IPS-NIHi11 (cell line): ENCODE results near the gene TRPM4.
A peak's percentile ranks its signal among the peaks of the same experiment; 100 is the strongest.
"Not testable (repeated sequence)": the region's sequence is repeated elsewhere in the genome, so short reads cannot be mapped to it uniquely, and the experiment has no call there.

Source experiments
- DNase-seq: peaks from one replicate; pipeline ENCODE4 v3.0.0; 2012; ENCODE audit warnings: mixed read lengths, low spot score

TRPM4 gene

DNA sequence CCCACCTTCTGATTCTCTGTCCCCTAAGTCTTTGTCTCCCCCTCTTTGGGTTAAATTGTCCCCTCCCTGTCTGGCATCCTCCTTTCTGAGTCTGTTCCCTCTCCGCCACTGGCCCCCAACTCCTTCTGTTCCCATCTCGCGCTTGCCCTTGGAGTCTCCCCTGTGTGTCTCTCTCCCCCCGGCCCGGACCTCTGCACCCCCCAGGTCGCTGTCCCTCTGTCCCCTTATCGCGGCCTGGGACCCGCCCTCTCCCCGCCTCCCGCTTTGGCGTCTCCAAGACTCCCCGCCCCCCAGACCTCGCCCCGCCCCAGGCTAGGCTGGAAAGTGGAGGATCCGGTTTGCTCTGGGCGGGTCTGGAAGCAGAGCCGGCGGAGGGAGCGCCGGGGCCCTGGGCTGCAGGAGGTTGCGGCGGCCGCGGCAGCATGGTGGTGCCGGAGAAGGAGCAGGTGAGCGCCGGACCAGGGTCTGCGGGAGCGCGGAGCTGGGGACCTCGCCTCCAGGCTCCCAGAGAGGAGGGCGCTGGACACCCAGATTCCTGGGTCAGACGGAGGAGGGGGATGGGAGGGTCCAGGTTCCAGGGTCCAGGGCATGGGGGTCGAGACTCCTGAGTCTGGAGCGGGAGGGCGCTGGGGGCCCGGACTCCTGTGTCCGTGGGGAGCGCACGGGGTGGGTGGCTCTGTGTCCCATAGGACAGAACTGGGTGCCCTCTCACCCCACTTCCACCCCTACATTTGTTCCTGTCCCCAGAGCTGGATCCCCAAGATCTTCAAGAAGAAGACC, at the start of gene TRPM4:
TRPM4 (plus strand) TSS at position 348 of the 780 bp plus-strand sequence; CDS start at position 423, 75 bp downstream.
- peak; percentile 93 for DNase-seq

DNA sequence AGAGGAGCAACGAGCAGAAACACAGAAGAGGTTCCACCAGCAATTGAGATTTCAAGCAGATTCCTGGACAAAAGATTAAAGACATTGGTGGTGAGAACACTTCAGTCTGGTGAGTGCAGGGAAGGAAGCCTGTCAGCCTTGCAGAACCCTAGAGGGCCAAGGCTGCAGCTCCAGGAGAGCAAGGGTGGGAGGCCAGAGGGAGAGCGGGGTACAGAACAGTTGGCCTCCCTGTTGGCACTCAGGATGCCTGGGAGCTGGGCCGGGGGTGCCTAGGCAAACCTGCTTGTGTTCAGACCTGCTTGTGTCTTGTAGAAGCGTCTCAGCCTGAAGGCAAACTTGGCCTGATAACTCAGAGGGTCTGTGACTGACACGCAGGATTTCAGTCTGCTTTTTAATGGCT, 48.5 kb upstream of the TRPM4 start:
- no peak for DNase-seq

DNA sequence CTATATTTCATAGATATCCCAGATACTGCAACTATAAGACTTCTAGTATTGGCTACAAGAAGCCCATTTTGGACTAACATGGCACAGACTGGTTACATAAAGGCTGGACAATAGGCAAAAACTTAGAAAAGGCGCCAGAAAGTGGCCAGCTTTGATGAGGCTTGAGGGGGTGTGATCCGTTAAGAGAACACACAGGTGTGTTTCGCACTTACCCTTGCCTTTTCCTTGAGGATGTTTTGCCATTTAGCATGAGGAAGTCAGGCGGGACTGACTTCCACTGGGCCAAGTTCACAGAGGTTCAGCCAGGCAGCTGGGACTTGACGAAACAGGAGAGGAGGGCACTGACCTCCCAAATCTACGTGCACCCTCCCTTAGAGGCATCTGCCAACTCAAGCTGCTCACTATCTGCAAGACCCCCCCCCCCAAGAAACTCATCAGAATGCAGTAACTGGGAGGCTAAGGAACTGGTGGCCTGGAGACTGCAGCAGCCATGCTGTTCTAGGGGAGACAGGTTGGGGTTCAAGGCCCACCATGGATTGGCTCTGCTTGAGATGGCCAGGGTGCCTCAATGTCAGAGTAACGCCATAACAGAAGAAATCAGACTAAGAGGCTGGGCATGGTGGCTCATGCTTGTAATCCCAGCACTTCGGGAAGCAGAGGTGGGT, 47.9 kb upstream of the TRPM4 start:
- no peak for DNase-seq

DNA sequence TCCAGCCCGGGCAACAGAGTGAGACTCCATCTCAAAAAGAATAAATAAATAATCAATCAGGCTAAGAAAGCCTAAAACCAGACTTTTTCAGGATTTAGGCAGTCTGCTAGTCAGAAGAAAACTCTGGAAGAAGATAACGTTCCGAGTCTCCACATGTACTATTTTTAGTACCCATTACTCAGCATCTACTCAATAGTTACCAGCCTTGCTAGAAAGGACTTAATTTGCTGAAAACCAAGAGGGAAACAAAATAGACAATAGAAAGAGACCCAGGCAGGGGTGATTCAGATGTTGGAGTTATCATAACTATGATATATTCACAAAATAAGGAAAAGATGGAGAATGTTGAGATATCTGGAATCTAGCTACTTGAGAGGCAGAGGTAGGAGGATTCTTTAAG, 47.0 kb upstream of the TRPM4 start:
- DNase-seq = no peak

DNA sequence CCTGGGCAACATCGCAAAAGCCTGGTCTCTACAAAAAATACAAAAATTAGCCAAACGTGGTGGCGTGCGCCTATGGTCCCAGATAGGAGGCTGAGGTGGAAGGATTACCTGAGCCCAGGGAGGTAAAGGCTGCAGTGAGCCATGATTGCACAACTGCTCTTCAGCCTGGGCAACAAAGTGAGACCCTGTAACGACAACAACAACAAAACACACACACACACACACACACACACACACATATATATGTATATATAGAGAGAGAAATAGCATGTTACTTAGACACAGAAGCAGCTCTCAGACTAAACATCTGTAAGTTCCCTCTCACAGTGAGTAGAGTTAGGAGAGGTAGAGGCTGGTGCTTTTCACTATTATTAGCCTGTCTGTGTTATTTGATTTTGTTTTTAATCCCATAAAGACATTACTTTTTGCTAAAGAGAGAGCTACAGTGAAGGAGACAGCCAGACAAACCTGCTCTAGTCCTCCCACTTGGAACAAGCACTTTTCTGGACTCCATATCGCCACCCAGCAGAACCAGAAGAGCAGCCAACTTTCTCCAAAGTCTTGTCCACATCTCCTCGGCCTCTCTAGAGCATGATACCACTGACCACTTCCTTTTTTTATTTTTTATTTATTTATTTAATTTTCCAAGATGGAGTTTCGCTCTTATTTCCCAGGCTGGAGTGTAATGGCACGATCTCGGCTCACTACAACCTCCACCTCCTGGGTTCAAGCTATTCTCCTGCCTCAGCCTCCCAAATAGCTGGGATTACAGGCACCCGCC, 46.2 kb upstream of the TRPM4 start:
- no peak for DNase-seq

DNA sequence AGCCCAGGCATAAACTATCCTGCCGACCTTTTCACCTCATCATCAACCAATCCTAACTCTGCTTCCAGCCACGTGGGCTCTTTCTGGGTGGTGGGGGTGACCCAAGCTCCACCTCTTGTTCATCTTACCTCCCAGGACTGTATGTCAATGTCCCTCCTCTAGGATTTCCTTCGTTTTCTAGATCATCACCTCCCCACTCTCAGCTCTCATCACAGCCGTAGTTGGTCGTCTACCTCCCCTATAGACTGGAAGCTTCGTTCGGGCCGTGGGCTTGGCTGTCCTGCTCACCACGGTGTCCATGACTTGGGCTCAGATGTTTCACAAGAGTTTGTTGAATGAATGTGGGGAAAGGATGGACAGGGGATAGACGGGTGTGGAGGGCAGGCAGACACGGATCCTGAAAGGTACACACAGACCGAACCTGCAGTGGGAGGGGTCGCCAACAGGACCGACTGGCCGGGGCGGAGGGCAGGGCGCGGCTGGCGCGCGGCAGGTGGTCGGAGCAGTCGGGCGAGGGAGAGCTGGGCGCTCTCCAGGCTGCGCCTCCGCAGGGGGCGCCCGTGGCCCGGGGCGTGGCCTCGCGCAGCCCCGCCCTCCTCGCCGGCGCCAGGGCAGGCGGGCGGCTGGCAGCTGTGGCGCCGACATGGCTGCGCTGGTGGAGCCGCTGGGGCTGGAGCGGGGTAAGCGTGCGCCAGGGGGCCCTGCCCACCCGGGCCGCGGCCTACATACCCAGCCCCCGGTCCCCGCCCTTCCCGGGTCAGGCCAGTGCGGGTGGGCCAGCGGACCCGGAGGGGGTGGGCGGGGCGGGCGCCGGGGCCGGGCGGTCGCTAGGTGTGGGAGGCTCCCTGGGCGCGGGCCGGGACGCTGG, 43.6 kb upstream of the TRPM4 start, which contains the start of gene LIN7B:
LIN7B (plus strand) TSS at position 609 of the 868 bp plus-strand sequence; CDS start at position 644, 35 bp downstream.
- DNase-seq = peak; percentile 90

DNA sequence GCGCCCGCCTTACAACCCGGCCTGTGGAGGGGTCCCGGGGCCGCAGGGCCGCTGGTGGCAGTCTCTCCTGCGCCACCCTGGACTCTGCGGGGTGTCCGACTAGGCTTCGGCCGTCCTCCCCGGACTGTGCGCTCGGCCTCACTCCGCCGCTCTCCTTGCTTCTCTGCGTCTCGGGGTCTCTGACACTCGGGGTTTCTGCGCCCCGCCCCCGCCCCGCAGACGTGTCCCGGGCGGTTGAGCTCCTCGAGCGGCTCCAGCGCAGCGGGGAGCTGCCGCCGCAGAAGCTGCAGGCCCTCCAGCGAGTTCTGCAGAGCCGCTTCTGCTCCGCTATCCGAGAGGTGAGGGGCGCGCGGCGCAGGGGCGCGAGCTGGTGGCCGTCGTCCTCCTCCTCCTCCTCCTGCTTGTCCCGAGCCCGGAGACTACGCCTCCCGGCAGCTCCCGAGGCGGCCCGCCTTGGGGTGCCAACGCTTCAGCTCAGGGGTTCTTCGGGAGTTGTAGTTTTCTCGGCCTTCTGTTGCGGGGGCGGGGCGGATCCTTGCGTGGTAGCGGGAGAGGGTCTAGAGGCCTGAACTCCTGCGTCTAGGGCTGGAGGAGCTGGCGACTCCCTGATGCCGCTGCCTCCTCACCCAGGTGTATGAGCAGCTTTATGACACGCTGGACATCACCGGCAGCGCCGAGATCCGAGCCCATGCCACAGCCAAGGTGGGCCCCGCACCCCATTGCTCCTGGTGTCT, 42.8 kb upstream of the TRPM4 start:
- peak; percentile 60 for DNase-seq

DNA sequence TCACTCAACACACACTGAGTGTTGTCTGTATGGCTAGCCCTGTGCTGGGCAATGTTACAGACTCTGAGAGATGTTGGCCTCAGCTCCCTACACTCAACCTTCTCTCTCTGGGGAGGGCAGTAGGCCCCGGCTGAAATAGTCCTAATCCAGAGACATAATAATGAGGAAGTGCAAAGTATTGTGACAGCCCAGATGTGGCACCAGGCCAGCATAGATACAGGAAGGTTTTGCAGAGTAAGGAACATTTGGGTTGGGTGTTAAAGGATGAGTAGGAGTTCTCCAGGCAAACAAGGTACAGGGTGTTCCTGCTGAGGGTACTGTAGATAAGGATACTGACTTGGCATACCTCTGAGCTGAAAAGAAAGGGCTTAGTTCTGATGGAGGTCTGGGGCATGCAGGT, 41.0 kb upstream of the TRPM4 start:
- no peak for DNase-seq

DNA sequence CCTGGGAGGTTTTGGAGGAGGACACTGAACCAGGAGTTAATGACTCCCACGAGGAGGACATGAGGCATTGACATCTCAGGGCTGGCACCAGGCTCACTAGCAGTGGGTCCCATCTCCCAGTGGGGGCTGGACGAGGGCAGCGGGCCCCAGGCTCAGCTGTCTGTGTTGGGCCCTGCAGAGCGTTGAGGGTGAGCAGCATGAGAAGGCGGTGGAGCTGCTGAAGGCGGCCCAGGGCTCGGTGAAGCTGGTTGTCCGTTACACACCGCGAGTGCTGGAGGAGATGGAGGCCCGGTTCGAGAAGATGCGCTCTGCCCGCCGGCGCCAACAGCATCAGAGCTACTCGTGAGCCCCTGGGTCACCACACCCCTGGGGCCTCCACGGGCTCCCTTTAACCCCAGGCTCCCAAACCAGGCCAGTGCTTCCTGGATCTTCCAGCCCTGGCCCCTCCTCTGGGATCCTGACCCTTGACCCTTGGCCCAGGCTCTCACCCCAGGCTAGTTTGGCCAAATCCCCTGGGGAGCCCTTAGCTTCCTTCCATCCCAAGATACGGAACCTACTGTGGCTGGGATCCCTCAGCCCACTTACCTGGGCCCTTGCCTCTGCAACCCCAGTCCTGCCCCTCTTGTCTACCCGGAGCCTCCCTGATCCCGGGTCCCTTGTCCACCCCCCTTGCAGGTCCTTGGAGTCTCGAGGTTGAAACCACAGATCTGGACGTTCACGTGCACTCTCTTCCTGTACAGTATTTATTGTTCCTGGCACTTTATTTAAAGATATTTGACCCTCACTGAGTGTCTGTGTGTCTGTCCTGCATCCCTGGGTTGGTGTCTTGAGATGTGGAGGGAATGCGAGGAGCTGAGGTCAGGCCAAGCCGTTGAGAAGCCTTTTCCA, 39.7 kb upstream of the TRPM4 start:
- DNase-seq = no peak

DNA sequence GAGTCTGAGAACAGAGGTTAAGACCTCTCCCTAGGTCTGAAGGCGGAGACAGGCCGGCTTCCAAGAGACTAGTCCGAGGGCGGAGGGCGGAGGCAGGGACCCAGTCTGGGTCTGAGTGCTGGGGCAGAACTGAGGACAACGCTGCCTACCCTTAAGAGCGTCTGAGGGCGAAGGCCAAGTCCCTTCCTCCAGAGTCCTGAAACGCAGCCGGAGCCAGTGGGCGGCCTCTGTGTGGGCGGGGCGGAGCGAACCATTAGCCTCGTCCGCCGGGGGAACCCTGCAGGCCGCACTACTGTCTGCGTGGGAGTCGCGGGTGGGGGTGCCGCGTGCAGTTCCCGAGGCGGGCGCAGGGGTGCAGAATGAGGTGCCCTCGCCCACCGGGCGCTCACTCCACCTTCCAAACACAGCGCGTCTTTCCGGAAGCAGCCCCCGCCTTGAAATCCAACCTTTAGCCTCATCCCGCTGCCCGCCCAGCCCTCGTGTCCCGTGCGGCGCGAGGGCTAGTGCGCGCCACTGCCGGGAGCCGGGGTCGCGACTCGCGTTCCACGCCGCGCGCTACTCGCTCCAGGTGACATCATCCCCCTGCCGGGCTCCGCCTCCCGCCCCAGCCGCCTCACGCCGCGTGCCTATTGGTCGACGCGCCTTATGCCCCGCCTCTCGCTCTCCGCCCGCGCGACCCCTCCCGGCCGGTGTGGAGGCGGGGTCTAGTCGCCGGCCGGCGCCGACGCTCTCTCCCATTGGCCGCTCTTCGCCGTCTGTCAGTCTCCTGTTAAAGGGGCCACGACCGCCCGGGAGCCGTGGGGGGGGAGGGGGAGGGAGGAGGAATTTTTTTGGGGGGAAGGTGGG, 38.8 kb upstream of the TRPM4 start, which contains the start of gene C19orf73:
C19orf73 (minus strand) TSS at position 579 of the 846 bp plus-strand sequence; CDS start at position 458, 121 bp downstream.
- DNase-seq = peak; percentile 94

DNA sequence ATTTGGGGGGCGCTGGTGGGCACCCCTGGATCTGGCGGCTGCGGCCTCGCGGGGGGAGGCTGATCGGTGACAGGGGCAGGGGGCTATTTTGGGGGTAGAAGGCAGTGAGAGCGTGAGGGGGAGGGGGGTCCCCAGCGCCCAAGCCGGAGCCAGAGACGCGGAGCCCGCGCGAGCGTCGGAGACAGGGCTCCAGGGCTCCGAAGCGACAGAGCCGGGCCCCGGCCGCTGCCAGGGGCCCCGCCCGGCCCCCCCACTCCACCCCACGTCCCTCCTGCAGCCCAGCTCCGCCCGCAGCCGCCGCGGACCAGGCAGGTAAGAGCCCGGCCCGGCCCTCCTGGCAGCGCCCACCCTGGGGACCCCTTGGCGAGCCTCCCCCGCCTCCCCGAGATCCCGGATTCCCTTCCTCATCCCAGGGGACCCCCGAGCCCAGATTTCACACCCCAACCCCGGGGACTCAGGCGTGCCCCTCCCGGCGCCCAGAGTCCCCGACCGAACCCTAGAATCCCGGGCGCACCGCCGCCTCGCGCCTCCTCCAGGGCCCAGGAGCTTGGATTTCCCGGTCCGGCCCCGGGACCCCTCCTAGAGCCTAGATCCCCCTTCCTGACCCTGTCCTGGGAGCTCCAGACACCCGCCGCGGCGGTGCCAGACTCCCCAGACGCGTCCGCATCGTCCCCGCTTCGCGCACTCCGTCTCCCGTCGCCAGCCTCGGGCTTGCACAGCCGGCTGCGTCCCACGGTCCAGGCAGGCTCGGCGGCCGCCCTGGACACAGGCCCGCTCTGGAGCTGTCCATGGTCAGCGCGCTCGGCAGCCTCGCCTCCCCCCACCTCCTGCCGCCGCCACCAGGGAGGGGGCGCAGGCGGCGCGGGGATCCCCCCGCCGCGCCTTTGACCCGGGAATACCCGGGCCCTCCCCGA, 37.9 kb upstream of the TRPM4 start, which contains the start of gene PPFIA3:
PPFIA3 (plus strand) TSS at position 134 of the 914 bp plus-strand sequence. CDS start 8,330 bp downstream, outside the sequence.
- peak; percentile 75 for DNase-seq

DNA sequence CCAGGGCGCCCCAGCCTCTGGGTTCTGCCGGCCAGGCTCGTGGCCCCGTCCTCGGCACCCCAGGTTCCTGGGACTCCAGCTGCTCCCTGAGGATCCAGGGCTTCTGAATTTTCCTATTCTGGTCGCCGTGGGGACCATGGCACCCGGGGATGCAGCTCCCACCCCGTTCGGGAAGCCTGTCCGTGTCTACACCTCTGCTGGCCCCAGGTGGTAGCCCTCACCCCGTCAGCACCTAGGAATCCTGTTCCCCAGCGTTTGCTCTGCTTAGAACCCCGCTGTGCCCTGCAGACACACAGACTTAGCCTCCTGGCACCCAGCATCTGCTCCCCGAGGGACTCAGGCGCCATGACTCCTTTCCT, 37.3 kb upstream of the TRPM4 start:
- no peak for DNase-seq

DNA sequence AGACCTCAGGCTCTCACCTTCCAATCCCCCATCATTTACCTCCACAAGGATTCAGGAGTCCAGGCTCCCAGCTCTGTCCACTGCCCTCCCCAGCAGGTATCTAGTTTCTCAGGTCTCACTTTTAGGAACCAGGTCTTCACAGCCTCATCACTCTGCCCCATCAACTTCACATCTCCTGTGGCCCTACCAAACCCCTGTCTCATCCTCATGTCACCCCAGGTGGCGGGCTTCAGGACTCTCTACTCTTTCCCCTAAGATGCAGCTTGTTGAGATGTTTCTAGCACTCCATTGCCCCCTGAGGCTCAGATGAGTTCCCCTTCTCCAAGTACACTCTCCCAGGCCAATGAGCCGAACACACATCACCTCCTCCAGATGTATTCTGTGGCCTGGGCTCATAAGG, 36.7 kb upstream of the TRPM4 start:
- no peak for DNase-seq

DNA sequence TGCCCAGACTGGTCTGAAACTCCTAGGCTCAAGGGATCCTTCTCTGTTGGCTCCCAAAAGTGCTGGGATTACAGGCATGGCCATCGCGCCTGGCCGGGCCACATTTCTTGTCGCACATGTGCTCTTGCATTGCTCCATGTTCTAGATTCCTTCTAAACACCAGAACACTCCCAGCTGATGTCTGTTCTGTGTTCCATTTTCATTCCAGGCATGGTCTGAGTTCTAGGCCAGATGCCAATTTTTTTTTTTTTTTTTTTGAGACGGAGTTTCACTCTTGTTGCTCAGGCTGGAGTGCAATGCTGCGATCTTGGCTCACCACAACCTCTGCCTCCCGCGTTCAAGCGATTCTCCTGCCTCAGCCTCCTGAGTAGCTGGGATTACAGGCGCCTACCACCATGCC, 35.8 kb upstream of the TRPM4 start:
- not testable (repeated sequence) for DNase-seq

DNA sequence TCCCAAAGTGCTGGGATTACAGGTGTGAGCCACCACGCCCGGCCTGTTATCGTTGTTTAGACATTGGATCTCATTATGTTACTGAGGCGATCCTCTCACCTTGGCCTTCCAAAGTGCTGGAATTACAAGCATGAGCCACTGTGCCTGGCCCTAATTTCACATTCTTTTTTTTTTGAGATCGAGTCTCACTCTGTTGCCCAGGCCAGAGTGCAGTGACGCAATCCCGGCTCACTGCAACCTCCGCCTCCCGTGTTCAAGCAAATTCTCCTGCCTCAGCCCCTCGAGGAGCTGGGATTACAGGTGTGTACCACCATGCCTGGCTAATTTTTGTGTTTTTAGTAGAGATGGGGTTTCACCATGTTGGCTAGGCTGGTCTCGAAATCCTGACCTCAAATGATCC, 34.3 kb upstream of the TRPM4 start:
- not testable (repeated sequence) for DNase-seq

DNA sequence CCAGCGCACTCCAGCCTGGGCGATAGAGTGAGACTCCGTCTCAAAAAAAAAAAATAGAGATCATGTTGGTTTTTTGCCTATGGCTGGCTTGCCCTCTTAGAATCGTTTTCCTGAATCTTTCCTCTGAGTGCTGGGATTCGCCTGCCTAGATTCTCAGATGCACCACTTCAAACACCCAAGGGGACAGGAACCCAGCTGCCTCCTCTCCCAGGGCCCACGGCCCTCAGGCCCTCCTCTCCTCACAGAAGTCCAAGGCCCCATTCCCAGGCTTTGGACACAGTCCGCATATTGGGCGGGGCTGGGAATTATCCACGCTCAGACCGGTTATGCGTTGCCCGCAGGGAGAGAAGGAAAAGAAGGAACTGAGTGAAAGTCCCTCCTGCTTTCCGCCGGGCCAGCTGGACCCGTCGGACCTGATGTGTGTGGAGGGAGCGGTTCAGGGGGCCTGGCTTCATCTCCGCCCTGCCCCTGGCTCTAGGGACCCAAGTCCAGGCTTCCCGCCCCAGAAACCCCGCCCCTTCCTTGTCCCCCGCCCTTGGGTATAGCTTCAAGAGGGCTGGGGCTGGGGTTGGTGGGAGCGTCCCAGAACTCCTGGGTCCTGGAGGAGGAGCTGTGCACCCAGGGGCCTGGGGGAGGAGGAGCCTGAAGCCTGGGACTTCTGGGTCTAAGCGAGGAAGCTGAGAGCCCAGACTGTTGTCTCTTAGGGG, 32.4 kb upstream of the TRPM4 start:
- DNase-seq = peak; percentile 40

DNA sequence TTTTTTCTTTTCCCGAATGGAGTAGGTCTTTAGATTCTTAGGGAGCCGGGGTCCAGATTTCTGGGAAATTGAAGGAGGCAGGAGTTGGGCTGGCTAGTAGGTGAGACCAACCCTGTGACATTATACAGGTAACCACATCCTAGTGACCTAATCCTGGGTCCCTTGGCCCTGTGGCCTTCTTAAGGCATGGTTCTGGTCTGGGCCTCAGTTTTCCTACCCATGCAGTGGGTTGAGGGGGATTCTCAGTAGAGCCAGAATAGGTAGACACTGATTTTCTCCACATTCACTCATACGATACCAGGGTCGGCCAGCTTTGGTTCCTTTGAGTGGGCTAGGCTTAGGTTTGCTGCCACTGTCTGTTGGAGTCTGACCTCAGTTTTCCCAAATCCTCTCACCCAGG, 31.0 kb upstream of the TRPM4 start:
- no peak for DNase-seq
